Astrocyte (in vitro differentiated cells and primary cell): ENCODE results near the gene ZFR2. TPM values are rescaled to one million over a fixed set of nuclear protein-coding genes. Genes with fewer than 3 reads are reported as not detected.
"Not testable (repeated sequence)": the region's sequence is repeated elsewhere in the genome, so short reads cannot be mapped to it uniquely, and the experiment has no call there.

Experiments used
- DNase-seq: peaks from one replicate; pipeline ENCODE4 v3.0.0-alpha.2; 2010; ENCODE audit warnings: low read depth
- FAIRE-seq: peaks from 2 replicates; lab custom pipeline; 2011; peaks lifted over from hg19 to GRCh38; lab: Jason Lieb, UNC
- H2AFZ ChIP-seq: 2 replicates; pipeline ENCODE4 v1.6.0; 2012; ENCODE audit warnings: low read depth, low read length, inconsistent platforms
- H3K27ac ChIP-seq: 2 replicates; pipeline ENCODE4 v1.5.1; 2011; ENCODE audit warnings: low read depth, low read length, inconsistent platforms
- H3K27me3 ChIP-seq: 2 replicates; pipeline ENCODE4 v1.6.0; 2011; ENCODE audit warnings: low read length, inconsistent platforms; ENCODE audit not compliant: insufficient read depth
- H3K36me3 ChIP-seq: 2 replicates; pipeline ENCODE4 v1.5.1; 2011; ENCODE audit warnings: low read length, inconsistent platforms; ENCODE audit not compliant: insufficient read depth
- H3K4me1 ChIP-seq: 2 replicates; pipeline ENCODE4 v1.5.1; 2011; ENCODE audit warnings: low read length, inconsistent platforms; ENCODE audit not compliant: insufficient read depth
- H3K4me2 ChIP-seq: 2 replicates; pipeline ENCODE4 v1.6.0; 2012; ENCODE audit warnings: low read length, inconsistent platforms
- H3K4me3 ChIP-seq: 2 replicates; pipeline ENCODE4 v1.5.1; 2011; ENCODE audit warnings: low read depth, mild to moderate bottlenecking, low read length, inconsistent platforms; ENCODE audit not compliant: insufficient read depth
- H3K79me2 ChIP-seq: 2 replicates; pipeline ENCODE4 v1.6.0; 2012; ENCODE audit warnings: mild to moderate bottlenecking, low read length, inconsistent platforms; ENCODE audit not compliant: insufficient read depth
- H3K9ac ChIP-seq: 2 replicates; pipeline ENCODE4 v1.6.0; 2012; ENCODE audit warnings: mild to moderate bottlenecking, low read length, inconsistent platforms
- H3K9me3 ChIP-seq: 2 replicates; pipeline ENCODE4 v1.5.1; 2012; ENCODE audit warnings: low read depth, mild to moderate bottlenecking, low read length, inconsistent platforms; ENCODE audit not compliant: insufficient read depth
- H4K20me1 ChIP-seq: 2 replicates; pipeline ENCODE4 v1.6.0; 2012; ENCODE audit warnings: low read length, inconsistent platforms; ENCODE audit not compliant: insufficient read depth
- H3K27ac Mint-ChIP-seq: one replicate; pipeline ENCODE4 v1.8.0; 2021; ENCODE audit warnings: mild to moderate bottlenecking, mixed read lengths; ENCODE audit not compliant: unreplicated experiment
- H3K27me3 Mint-ChIP-seq: one replicate; pipeline ENCODE4 v1.8.0; 2021; ENCODE audit warnings: low read depth, mixed read lengths; ENCODE audit not compliant: unreplicated experiment
- H3K36me3 Mint-ChIP-seq: one replicate; pipeline ENCODE4 v1.8.0; 2021; ENCODE audit warnings: low read depth, mixed read lengths; ENCODE audit not compliant: unreplicated experiment
- H3K4me1 Mint-ChIP-seq: one replicate; pipeline ENCODE4 v1.8.0; 2021; ENCODE audit warnings: low read depth, mixed read lengths; ENCODE audit not compliant: unreplicated experiment
- H3K4me3 Mint-ChIP-seq: one replicate; pipeline ENCODE4 v1.8.0; 2021; ENCODE audit warnings: mild to moderate bottlenecking, moderate library complexity, mixed read lengths; ENCODE audit not compliant: unreplicated experiment
- H3K9me3 Mint-ChIP-seq: one replicate; pipeline ENCODE4 v1.8.0; 2021; ENCODE audit warnings: mild to moderate bottlenecking, mixed read lengths; ENCODE audit not compliant: unreplicated experiment
- EZH2 ChIP-seq: IDR thresholded peaks from 2 replicates; pipeline ENCODE4 v1.6.1; 2012; ENCODE audit warnings: mild to moderate bottlenecking, low read length, inconsistent platforms; ENCODE audit not compliant: insufficient read depth
- total RNA-seq: library from RNA; stranded (reverse); gene quantifications from 2 replicates; pipeline ENCODE4 v1.2.1, GENCODE V29; 2021
- TF ChIP-seq, protein P1 (sequence below): IDR thresholded peaks from 2 replicates; pipeline ENCODE4 v1.5.1; 2011; ENCODE audit warnings: low read depth, mild to moderate bottlenecking, inconsistent platforms, low read length, moderate library complexity; ENCODE audit not compliant: insufficient read depth

The ZFR2 gene
- total RNA-seq, 1 donor from 2014 or later = 2.0 TPM

DNA sequence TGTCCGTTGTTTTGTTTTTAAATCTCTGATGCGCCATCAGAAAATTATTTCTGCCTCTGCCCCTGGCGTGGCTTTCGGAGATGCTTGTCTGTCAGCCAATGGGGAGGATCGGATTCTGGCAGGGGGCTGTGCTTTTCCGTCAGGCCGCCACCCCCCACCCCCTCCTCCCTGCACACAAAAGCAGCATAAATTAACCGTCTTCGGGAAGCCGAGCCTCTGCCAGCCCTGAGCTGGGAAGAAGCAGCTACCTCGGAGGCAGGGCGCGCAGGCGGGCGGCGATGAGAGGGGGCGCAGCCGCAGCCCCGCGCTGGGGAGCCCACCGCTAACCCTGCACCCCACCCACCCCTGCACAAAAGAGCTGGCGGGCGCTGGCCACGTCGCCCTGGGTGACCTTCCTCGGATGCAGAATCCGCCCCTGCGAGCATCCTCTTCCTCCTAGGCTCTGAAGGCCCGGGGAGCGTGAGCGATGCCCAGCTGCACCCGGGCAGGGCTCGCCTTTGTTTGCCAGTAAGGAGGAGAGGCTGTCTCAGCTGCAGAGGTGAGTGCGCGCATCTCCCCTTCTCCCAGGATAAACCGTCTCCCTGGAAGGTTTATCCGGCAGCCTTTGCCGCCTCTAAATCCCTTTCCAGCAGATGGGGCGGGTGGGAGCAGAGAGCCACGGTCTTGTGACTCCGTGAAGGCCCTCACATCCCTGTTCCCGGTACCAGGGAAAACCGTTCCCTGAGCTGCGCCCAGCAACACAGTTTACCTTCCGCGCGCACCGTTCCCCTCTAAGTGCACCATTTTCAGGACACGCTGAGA, 11.8 kb upstream of the ZFR2 start, which contains the start of gene ATCAY:
Gene ATCAY (plus strand): TSS at position 215 of the 801 bp plus-strand sequence. CDS start 5,083 bp downstream, outside the sequence.
- H3K27ac ChIP-seq = no peak within 1 kb of the TSS
- no peak within 1 kb of the TSS for H3K9ac ChIP-seq
- Mint-ChIP-seq H3K36me3 (no peaks in the 10 kb centered on the region), H3K4me1 (no peaks in the 10 kb centered on the region), H3K9me3 (peaks cover 2% of the 10 kb centered on the region), H3K27ac (no peak within 1 kb of the TSS), H3K27me3 (peaks cover 35% of the 10 kb centered on the region), H3K4me3 (peak within 1 kb of the TSS; percentile 77)
- no peak for FAIRE-seq
- no peak within 1 kb of the TSS for H2AFZ ChIP-seq
- peaks cover 12% of the 10 kb centered on the region for H3K27me3 ChIP-seq
- H3K4me2 ChIP-seq = no peak within 1 kb of the TSS
- no peak within 1 kb of the TSS for H3K4me3 ChIP-seq
- H3K4me1 ChIP-seq = peaks cover 2% of the 10 kb centered on the region
- H3K79me2 ChIP-seq = no peaks in the 10 kb centered on the region
- H4K20me1 ChIP-seq = no peaks in the 10 kb centered on the region
- no peaks in the 10 kb centered on the region for H3K36me3 ChIP-seq
- peak; percentile 74 for TF ChIP-seq EZH2
- TF ChIP-seq, protein P1, sequence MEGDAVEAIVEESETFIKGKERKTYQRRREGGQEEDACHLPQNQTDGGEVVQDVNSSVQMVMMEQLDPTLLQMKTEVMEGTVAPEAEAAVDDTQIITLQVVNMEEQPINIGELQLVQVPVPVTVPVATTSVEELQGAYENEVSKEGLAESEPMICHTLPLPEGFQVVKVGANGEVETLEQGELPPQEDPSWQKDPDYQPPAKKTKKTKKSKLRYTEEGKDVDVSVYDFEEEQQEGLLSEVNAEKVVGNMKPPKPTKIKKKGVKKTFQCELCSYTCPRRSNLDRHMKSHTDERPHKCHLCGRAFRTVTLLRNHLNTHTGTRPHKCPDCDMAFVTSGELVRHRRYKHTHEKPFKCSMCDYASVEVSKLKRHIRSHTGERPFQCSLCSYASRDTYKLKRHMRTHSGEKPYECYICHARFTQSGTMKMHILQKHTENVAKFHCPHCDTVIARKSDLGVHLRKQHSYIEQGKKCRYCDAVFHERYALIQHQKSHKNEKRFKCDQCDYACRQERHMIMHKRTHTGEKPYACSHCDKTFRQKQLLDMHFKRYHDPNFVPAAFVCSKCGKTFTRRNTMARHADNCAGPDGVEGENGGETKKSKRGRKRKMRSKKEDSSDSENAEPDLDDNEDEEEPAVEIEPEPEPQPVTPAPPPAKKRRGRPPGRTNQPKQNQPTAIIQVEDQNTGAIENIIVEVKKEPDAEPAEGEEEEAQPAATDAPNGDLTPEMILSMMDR = no peak
- no peaks in the 10 kb centered on the region for H3K9me3 ChIP-seq
- no peak for DNase-seq

DNA sequence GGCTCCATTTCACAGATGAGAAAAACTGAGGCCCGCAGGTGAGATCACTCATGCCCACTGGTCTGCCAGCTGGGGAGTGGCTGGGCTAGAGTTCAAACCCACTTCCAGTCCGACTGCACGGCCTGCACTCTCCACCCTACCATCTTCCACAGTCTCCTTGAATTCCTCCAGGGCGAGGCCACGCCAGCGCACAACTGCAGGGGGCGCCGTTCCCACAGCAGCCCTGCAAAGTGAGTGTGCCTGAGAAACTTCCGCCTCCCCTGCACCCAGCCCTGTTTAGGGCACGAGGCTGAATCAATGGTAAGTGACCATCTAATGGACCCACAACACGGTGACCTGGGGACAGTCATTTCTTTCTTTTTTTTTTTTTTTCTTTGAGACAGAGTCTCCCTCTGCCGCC, 10.8 kb upstream of the ZFR2 start:
- Histone ChIP-seq H3K27me3 (peaks cover 12% of the 10 kb centered on the region), H2AFZ (no peak overlapping the region), H3K79me2 (no peaks in the 10 kb centered on the region), H3K27ac (no peak overlapping the region), H4K20me1 (no peaks in the 10 kb centered on the region), H3K9me3 (no peaks in the 10 kb centered on the region), H3K4me1 (peaks cover 2% of the 10 kb centered on the region), H3K4me2 (no peak overlapping the region), H3K9ac (no peak overlapping the region), H3K36me3 (no peaks in the 10 kb centered on the region), H3K4me3 (no peak overlapping the region)
- DNase-seq = no peak
- Mint-ChIP-seq H3K4me1 (no peaks in the 10 kb centered on the region), H3K4me3 (no peak overlapping the region), H3K36me3 (no peaks in the 10 kb centered on the region), H3K27me3 (peaks cover 39% of the 10 kb centered on the region), H3K27ac (no peak overlapping the region), H3K9me3 (peaks cover 2% of the 10 kb centered on the region)
- TF ChIP-seq, protein P1 = no peak
- no peak for TF ChIP-seq EZH2
- FAIRE-seq = no peak

DNA sequence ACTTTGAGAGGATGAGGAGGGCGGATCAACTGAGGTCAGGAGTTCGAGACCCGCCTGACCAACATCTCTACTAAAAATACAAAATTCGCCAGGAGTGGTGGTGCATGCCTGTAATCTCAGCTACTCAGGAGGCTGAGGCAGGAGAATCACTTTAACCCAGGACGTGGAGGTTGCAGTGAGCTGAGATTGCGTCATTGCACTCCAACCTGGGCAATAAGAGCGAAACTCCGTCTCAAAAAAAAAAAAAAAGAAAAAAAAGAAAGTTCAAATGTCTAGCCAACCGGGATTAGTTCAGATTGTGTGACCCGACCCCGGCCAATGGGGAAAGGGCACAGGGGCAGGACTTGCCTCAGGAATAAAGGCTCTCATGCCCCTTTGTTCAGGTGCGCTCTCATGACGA, 5.9 kb upstream of the ZFR2 start:
- not testable (repeated sequence) for H3K4me3 ChIP-seq, FAIRE-seq, H3K36me3 Mint-ChIP-seq, DNase-seq, H3K4me1 ChIP-seq, H3K79me2 ChIP-seq, H3K9me3 ChIP-seq, H3K27ac Mint-ChIP-seq, H3K9me3 Mint-ChIP-seq, H3K36me3 ChIP-seq, H3K4me2 ChIP-seq, H4K20me1 ChIP-seq, H2AFZ ChIP-seq, H3K27ac ChIP-seq, H3K9ac ChIP-seq, H3K4me1 Mint-ChIP-seq, H3K4me3 Mint-ChIP-seq, H3K27me3 ChIP-seq
- H3K27me3 Mint-ChIP-seq = peaks cover 44% of the 10 kb centered on the region
